GM23248 (cell line): ENCODE results near the gene EFCAB8. TPM values are rescaled to one million over a fixed set of nuclear protein-coding genes. Genes with fewer than 3 reads are reported as not detected.

Source experiments
- DNase-seq: peaks from one replicate; pipeline ENCODE4 v3.0.0-alpha.2; 2015
- H2AFZ ChIP-seq: fragments of 200-600 bp; sonication (generic); 2 replicates; pipeline ENCODE4 v1.6.1; 2016; ENCODE audit warnings: antibody characterized with exemption
- H3F3A ChIP-seq: fragments of 200-600 bp; sonication (generic); 2 replicates; pipeline ENCODE4 v1.6.1; 2016; ENCODE audit warnings: mild to moderate bottlenecking, antibody characterized with exemption, mixed run types; ENCODE audit not compliant: insufficient read depth
- H3K27ac ChIP-seq: fragments of 200-600 bp; sonication (generic); 2 replicates; pipeline ENCODE4 v1.5.1; 2016; ENCODE audit warnings: mild to moderate bottlenecking
- H3K27me3 ChIP-seq: fragments of 200-600 bp; sonication (generic); replicated peaks from 2 replicates; pipeline ENCODE4 v1.6.1; 2016; ENCODE audit warnings: mild to moderate bottlenecking; ENCODE audit not compliant: insufficient read depth
- H3K36me3 ChIP-seq: fragments of 200-600 bp; sonication (generic); 2 replicates; pipeline ENCODE4 v1.6.1; 2016; ENCODE audit warnings: low read depth, mild to moderate bottlenecking
- H3K4me1 ChIP-seq: fragments of 200-600 bp; sonication (generic); 2 replicates; pipeline ENCODE4 v1.6.1; 2016; ENCODE audit warnings: mild to moderate bottlenecking; ENCODE audit not compliant: insufficient read depth
- H3K4me2 ChIP-seq: fragments of 200-600 bp; sonication (generic); one replicate; pipeline ENCODE4 v1.6.1; 2016; ENCODE audit warnings: mild to moderate bottlenecking; ENCODE audit not compliant: unreplicated experiment
- H3K4me3 ChIP-seq: fragments of 200-600 bp; sonication (generic); 2 replicates; pipeline ENCODE4 v1.5.1; 2016; ENCODE audit warnings: mild to moderate bottlenecking
- H3K79me2 ChIP-seq: fragments of 200-600 bp; sonication (generic); 2 replicates; pipeline ENCODE4 v1.6.1; 2016; ENCODE audit warnings: mild to moderate bottlenecking; ENCODE audit not compliant: insufficient read depth
- H3K9ac ChIP-seq: fragments of 200-600 bp; sonication (generic); 2 replicates; pipeline ENCODE4 v1.6.1; 2016; ENCODE audit warnings: mild to moderate bottlenecking
- H3K9me2 ChIP-seq: fragments of 200-600 bp; sonication (generic); 2 replicates; pipeline ENCODE4 v1.6.1; 2016; ENCODE audit warnings: mixed run types, mild to moderate bottlenecking, moderate library complexity; ENCODE audit not compliant: insufficient read depth
- H3K9me3 ChIP-seq: fragments of 200-600 bp; sonication (generic); one replicate; pipeline ENCODE4 v1.6.1; 2017; ENCODE audit warnings: low read depth
- H4K20me1 ChIP-seq: fragments of 200-600 bp; sonication (generic); 2 replicates; pipeline ENCODE4 v1.6.0; 2016; ENCODE audit not compliant: insufficient read depth
- EZH2 ChIP-seq: fragments of 200-600 bp; sonication (generic); IDR thresholded peaks from 2 replicates; pipeline ENCODE4 v1.6.1; 2018; ENCODE audit warnings: antibody characterized with exemption, mild to moderate bottlenecking; ENCODE audit not compliant: insufficient read depth, poor library complexity, severe bottlenecking
- EZH2phosphoT487 ChIP-seq: fragments of 200-600 bp; sonication (generic); IDR thresholded peaks from 2 replicates; pipeline ENCODE4 v1.6.1; 2018; ENCODE audit warnings: antibody characterized with exemption, moderate library complexity, mild to moderate bottlenecking, low read depth; ENCODE audit not compliant: insufficient read depth
- WGBS, 2 experiments: methylation state at CpG; one replicate each; pipeline ENCODE4 v1.1.6; 2015 to 2017; ENCODE audit warnings: low lambda C conversion rate in 2 of 2, low coverage in 1 of 2; ENCODE audit errors: missing lambda C conversion rate in 2 of 2; 5-methylcytosine and 5-hydroxymethylcytosine counted together
- in situ Hi-C: fragments of 300-500 bp; cut with MboI; formaldehyde crosslinking; loops from 2 replicates; pipeline ENCODE4 v1.15.0; 2020
- polyA plus RNA-seq: library from polyadenylated mRNA; unstranded; fragments of >200 nt; fragmentation: Nextera tagmentation; extraction: Ambion mirVana; gene quantifications from 2 replicates; pipeline ENCODE4 v1.2.1, GENCODE V29; 2016
- total RNA-seq: library from RNA; depleted of rRNA; stranded (reverse); fragments of >200 nt; shearing (Covaris generic); gene quantifications from 2 replicates; pipeline ENCODE4 v1.2.3, GENCODE V29; 2014

The EFCAB8 gene
- total and polyA plus RNA-seq, 2 experiments from 2014 or later: not detected

DNA sequence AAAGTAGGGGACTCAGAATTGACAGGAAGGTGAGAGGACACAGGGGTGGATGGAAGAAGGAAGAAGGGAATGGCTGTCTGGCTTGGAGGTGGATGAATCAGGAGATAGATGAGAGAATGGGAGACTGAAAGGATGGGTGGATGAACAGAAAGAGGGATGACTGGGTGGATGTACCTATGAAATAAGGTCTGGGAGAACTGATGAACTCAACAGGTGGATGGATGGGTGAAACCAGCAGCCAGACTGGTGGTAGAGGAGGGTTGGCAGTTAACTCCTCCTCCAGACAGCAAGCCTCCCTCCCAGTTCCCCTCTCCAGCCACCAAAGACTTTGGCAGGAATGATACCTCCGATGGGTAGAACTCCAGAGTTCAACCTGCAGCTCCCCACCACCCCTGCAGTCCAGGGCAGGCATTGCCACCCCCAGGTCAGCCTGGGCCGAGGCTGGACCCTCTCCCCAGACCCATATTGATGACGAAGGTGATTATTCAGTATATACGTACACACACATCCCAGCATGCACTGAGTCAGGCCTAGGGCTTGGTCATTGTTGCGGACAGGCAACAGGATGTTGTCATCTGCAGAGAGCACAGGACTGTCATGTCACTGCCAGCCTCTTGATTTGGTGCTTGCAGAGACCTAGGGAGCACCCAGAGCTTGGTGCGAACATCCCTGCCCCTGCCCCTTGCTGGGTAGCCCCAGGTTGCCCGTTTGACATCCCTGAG, 143.5 kb downstream of the EFCAB8 start:
- H3K4me1 ChIP-seq: no peaks in the 10 kb centered on the region
- H3K27me3 ChIP-seq: no peaks in the 10 kb centered on the region; the same call in 1 of the 2 replicates
- no peak overlapping the region for H2AFZ ChIP-seq
- TF ChIP-seq EZH2 (no peak), EZH2phosphoT487 (no peak)
- H3K4me3 ChIP-seq: no peak overlapping the region
- no peak for DNase-seq
- in situ Hi-C loops: no loop called here
- WGBS, 2 experiments: 34 to 45% methylated on average over 7 of the region's 7 CpGs
- no peaks in the 10 kb centered on the region for H3F3A ChIP-seq
- no peak overlapping the region for H3K27ac ChIP-seq
- H4K20me1 ChIP-seq: no peaks in the 10 kb centered on the region
- no peak overlapping the region for H3K4me2 ChIP-seq
- H3K79me2 ChIP-seq: no peaks in the 10 kb centered on the region
- H3K9me3 ChIP-seq: no peaks in the 10 kb centered on the region
- no peaks in the 10 kb centered on the region for H3K36me3 ChIP-seq
- no peaks in the 10 kb centered on the region for H3K9me2 ChIP-seq
- no peak overlapping the region for H3K9ac ChIP-seq

DNA sequence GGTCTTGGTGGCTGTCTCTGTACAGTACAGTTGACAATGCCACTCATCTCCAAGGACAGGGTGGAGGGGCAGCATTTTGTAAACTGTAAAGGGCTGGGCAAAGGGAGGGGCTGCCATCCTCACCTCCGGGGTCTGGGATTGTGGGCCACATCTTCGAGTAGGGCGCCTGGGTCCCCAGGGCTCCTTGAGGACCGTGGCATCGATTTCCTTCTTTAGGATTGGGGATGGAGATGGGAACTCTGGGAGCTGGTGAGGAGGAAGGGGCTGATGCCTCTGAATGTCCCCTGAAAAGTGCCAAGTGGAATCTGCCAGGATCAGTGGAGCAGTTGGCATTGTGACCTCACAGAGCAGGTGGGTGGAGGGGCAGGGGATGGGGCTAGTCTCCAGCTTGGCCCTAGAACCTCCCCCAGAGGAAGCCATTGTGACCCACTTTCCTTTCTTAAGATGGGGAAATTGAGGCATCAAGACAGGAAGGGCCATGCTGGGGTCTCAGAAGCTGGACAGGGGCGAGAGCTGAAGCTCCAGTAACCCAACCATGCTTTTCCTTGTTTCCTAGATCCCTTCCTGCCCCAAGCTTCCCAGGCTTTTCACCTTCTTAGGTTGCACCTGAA, 145.5 kb downstream of the EFCAB8 start, which contains the start of gene SUN5:
SUN5 (minus strand) TSS at position 293 of the 611 bp plus-strand sequence; CDS start at position 200, 93 bp downstream.
- no peak for DNase-seq
- H3K27me3 ChIP-seq: no peaks in the 10 kb centered on the region
- TF ChIP-seq EZH2 (no peak), EZH2phosphoT487 (no peak)
- H3K79me2 ChIP-seq: no peaks in the 10 kb centered on the region
- H4K20me1 ChIP-seq: no peaks in the 10 kb centered on the region
- no peaks in the 10 kb centered on the region for H3K9me2 ChIP-seq
- H3K4me2 ChIP-seq: no peak within 1 kb of the TSS
- in situ Hi-C loops: no loop called here
- H3K4me3 ChIP-seq: no peak within 1 kb of the TSS
- H3K4me1 ChIP-seq: no peaks in the 10 kb centered on the region
- 19 to 21% methylated on average over 6 of the region's 6 CpGs for WGBS, 2 experiments
- no peaks in the 10 kb centered on the region for H3K36me3 ChIP-seq
- H3K9ac ChIP-seq: no peak within 1 kb of the TSS
- no peak within 1 kb of the TSS for H3K27ac ChIP-seq
- no peaks in the 10 kb centered on the region for H3K9me3 ChIP-seq
- no peaks in the 10 kb centered on the region for H3F3A ChIP-seq
- no peak within 1 kb of the TSS for H2AFZ ChIP-seq

DNA sequence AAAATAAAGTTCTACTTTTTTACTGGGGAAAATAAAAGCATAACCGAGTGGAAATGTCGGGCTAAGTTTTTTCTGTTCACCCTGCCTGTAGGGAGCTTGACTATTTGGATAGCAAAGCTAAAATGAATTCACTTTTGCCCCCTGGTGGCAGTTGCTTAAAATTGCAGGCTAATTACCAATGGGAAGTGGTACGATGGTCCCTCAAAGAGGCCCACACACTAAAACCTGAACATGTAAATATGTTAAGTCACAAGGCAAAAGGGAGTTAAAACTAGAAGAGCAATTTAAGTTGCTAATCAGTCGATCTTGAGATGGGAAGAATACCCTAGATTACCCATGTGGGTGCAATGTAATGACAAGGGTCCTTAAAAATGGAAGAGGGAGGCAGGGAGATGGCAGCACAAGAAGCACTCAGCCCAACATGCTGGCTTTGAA, 146.4 kb downstream of the EFCAB8 start:
- Histone ChIP-seq H3K36me3 (no peaks in the 10 kb centered on the region), H2AFZ (no peak overlapping the region), H3K9me3 (no peaks in the 10 kb centered on the region), H3K27me3 (no peaks in the 10 kb centered on the region), H3F3A (no peaks in the 10 kb centered on the region), H4K20me1 (no peaks in the 10 kb centered on the region), H3K4me2 (no peak overlapping the region), H3K4me1 (no peaks in the 10 kb centered on the region), H3K9me2 (no peaks in the 10 kb centered on the region), H3K27ac (no peak overlapping the region), H3K9ac (no peak overlapping the region), H3K79me2 (no peaks in the 10 kb centered on the region), H3K4me3 (no peak overlapping the region)
- no peak for DNase-seq
- WGBS, 2 experiments: 25 to 27% methylated on average over 4 of the region's 4 CpGs
- TF ChIP-seq EZH2phosphoT487: no peak
- no peak for TF ChIP-seq EZH2
- in situ Hi-C loops: no loop called here

DNA sequence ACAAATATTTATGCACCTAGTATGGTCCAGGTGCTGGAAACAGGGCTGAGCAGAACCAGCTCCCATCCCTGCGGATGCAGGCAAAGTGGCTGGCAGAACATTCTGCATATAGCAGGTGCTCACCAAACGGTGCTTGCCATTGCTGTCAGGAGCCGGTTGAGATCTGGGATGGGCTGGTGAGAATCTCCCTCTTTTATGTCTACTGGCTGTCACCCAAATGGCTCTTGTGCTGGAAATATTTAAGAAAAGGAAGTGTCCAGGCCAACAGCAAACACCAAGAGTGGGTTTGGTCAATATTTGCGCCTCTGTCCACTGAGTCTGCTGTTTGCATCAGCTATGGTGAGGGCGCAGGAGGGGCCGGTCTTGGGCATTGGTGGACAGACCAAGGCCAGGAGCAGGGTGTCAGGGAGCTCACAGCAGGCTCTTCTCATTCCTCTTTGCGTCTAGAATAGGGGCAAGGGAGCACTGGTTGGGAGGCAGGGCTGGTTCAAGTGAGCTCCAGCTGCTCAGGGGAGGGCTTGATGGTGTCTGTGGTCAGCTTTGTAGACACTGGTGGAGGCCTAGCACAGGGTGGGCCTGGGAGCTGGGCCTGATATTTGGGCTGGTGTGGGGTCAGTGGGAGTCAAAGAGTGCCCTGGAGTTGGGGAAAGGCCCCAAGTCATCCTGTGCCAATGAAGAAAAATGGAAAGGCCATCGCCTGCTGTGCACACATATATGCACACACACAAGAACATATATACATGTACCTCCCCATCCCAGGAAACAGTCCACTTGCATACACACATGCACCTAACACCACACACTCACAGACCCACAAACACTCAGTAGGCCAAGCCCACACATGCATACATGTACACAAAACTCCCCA, 147.4 kb downstream of the EFCAB8 start:
- no peaks in the 10 kb centered on the region for H3K4me1 ChIP-seq
- H4K20me1 ChIP-seq: no peaks in the 10 kb centered on the region
- H3K4me2 ChIP-seq: no peak overlapping the region
- in situ Hi-C loops: no loop called here
- H2AFZ ChIP-seq: no peak overlapping the region
- H3K9ac ChIP-seq: no peak overlapping the region
- H3K9me2 ChIP-seq: no peaks in the 10 kb centered on the region
- no peak for DNase-seq
- no peaks in the 10 kb centered on the region for H3K9me3 ChIP-seq
- no peak overlapping the region for H3K27ac ChIP-seq
- WGBS, 2 experiments: 51 to 56% methylated on average over 8 of the region's 8 CpGs
- H3K4me3 ChIP-seq: no peak overlapping the region
- no peaks in the 10 kb centered on the region for H3K27me3 ChIP-seq
- no peaks in the 10 kb centered on the region for H3K79me2 ChIP-seq
- no peaks in the 10 kb centered on the region for H3F3A ChIP-seq
- no peak for TF ChIP-seq EZH2
- no peak for TF ChIP-seq EZH2phosphoT487
- H3K36me3 ChIP-seq: no peaks in the 10 kb centered on the region
